SK-N-SH (cell line): ENCODE data around the gene COQ3. TPM values are rescaled to one million over a fixed set of nuclear protein-coding genes. Genes with fewer than 3 reads are reported as not detected.

ENCODE experiments used
- CTCF ChIA-PET: fragments of 300-600, 350-600 bp; formaldehyde crosslinking; extraction: SDS; loops from one replicate; lab custom pipeline; 2021; lab: Yijun Ruan, JAX
- POLR2A ChIA-PET: fragments of 350-600 bp; sonication (Branson Sonifier 250); formaldehyde crosslinking; extraction: SDS; loops from one replicate; lab custom pipeline; 2020; ENCODE audit warnings: antibody characterized with exemption, inconsistent platforms; lab: Yijun Ruan, JAX
- DNase-seq: peaks from one replicate; pipeline ENCODE4 v3.0.0; 2012
- H2AFZ ChIP-seq: fragments of 200-600 bp; sonication (generic); 2 replicates; pipeline ENCODE4 v1.8.1; 2016; ENCODE audit warnings: antibody characterized with exemption, mild to moderate bottlenecking, low read depth
- H3F3A ChIP-seq: fragments of 200-600 bp; sonication (generic); replicated peaks from 2 replicates; pipeline ENCODE3; 2016; ENCODE audit warnings: antibody characterized with exemption, mild to moderate bottlenecking; ENCODE audit not compliant: insufficient read depth
- H3K27ac ChIP-seq, 2 experiments: fragments of 200-500 bp in 1 of 2; fragments of 200-600 bp in 1 of 2; sonication (Bioruptor generic) in 1 of 2; sonication (generic), shearing (Covaris generic) in 1 of 2; 2 replicates each; pipeline versions ENCODE4 v1.5.1 to v1.6.1; 2014 to 2016; ENCODE audit warnings: low read depth in 2 of 2, inconsistent platforms in 1 of 2, low read length in 1 of 2, mild to moderate bottlenecking in 1 of 2, mixed read lengths in 1 of 2
- H3K27me3 ChIP-seq: fragments of 200-600 bp; sonication (generic), shearing (Covaris generic); 2 replicates; pipeline ENCODE4 v1.6.1; 2016; ENCODE audit warnings: mixed run types; ENCODE audit not compliant: insufficient read depth
- H3K36me3 ChIP-seq, 2 experiments: fragments of 200-500 bp in 1 of 2; fragments of 200-600 bp in 1 of 2; sonication (Bioruptor generic) in 1 of 2; sonication (generic) in 1 of 2; replicated peaks in 1 of 2; 2 replicates each; pipeline versions ENCODE3 to v1.5.1; 2014 to 2016; ENCODE audit warnings: low read length in 1 of 2, mild to moderate bottlenecking in 1 of 2; ENCODE audit not compliant: insufficient read depth in 2 of 2, control insufficient read depth in 1 of 2
- H3K4me1 ChIP-seq, 2 experiments: fragments of 200-500 bp in 1 of 2; fragments of 200-600 bp in 1 of 2; sonication (Bioruptor generic) in 1 of 2; sonication (generic), shearing (Covaris generic) in 1 of 2; 2 replicates each; pipeline versions ENCODE4 v1.5.1 to v1.6.1; 2014 to 2016; ENCODE audit warnings: low read depth in 1 of 2, low read length in 1 of 2, mixed run types in 1 of 2; ENCODE audit not compliant: insufficient read depth in 2 of 2, control insufficient read depth in 1 of 2
- H3K4me2 ChIP-seq: fragments of 200-600 bp; sonication (generic), shearing (Covaris generic); 2 replicates; pipeline ENCODE4 v1.6.1; 2017; ENCODE audit warnings: mixed run types
- H3K4me3 ChIP-seq, 2 experiments: fragments of 200-500 bp in 1 of 2; fragments of 200-600 bp in 1 of 2; sonication (Bioruptor generic) in 1 of 2; sonication (generic), shearing (Covaris generic) in 1 of 2; 2 replicates each; pipeline versions ENCODE4 v1.5.1 to v1.8.1; 2014 to 2016; ENCODE audit warnings: low read depth in 2 of 2, inconsistent platforms in 1 of 2, low read length in 1 of 2, mild to moderate bottlenecking in 1 of 2, mixed read lengths in 1 of 2, moderate library complexity in 1 of 2
- H3K79me2 ChIP-seq: fragments of 200-600 bp; sonication (generic); 2 replicates; pipeline ENCODE4 v1.8.1; 2017; ENCODE audit warnings: mild to moderate bottlenecking; ENCODE audit not compliant: insufficient read depth
- H3K9ac ChIP-seq: fragments of 200-600 bp; sonication (generic); 2 replicates; pipeline ENCODE4 v1.6.1; 2017; ENCODE audit warnings: mixed run types
- H3K9me2 ChIP-seq: fragments of 200-600 bp; sonication (generic); 2 replicates; pipeline ENCODE4 v1.6.1; 2017; ENCODE audit warnings: mixed run types
- H3K9me3 ChIP-seq: fragments of 200-600 bp; sonication (generic); 2 replicates; pipeline ENCODE4 v1.6.1; 2017; ENCODE audit warnings: mixed run types, mild to moderate bottlenecking, moderate library complexity
- H4K20me1 ChIP-seq: fragments of 200-600 bp; sonication (generic); 2 replicates; pipeline ENCODE4 v1.6.1; 2017; ENCODE audit warnings: mild to moderate bottlenecking, mixed run types; ENCODE audit not compliant: insufficient read depth
- ELF1 ChIP-seq: IDR thresholded peaks from 2 replicates; pipeline ENCODE4 v1.4.0; 2012
- FOSL2 ChIP-seq: IDR thresholded peaks from 2 replicates; pipeline ENCODE4 v1.4.0; 2012; ENCODE audit warnings: low read depth, mild to moderate bottlenecking, moderate library complexity, borderline replicate concordance
- FOXJ3 ChIP-seq: sonication (generic); formaldehyde crosslinking; IDR thresholded peaks from 2 replicates; pipeline ENCODE4 v1.5.1; 2020; ENCODE audit warnings: mild to moderate bottlenecking, missing genetic modification reagents
- FOXM1 ChIP-seq: IDR thresholded peaks from 2 replicates; pipeline ENCODE4 v1.4.0; 2012; ENCODE audit warnings: low read depth, mild to moderate bottlenecking
- JUND ChIP-seq: IDR thresholded peaks from 2 replicates; pipeline ENCODE4 v1.4.0; 2012
- MXI1 ChIP-seq: IDR thresholded peaks from 2 replicates; pipeline ENCODE4 v1.6.1; 2012; ENCODE audit warnings: mild to moderate bottlenecking, low read depth, low read length, improper control_type of control experiment
- NFIC ChIP-seq: IDR thresholded peaks from 2 replicates; pipeline ENCODE4 v1.4.0; 2012; ENCODE audit warnings: borderline replicate concordance
- NRF1 ChIP-seq: IDR thresholded peaks from 2 replicates; pipeline ENCODE4 v1.6.1; 2012; ENCODE audit warnings: low read depth, mild to moderate bottlenecking, low read length
- RAD21 ChIP-seq: IDR thresholded peaks from 2 replicates; pipeline ENCODE4 v1.6.1; 2012; ENCODE audit warnings: mild to moderate bottlenecking, low read length
- RFX5 ChIP-seq: IDR thresholded peaks from 2 replicates; pipeline ENCODE4 v1.6.1; 2012; ENCODE audit warnings: mild to moderate bottlenecking, improper control_type of control experiment, low read length
- TEAD4 ChIP-seq: IDR thresholded peaks from 2 replicates; pipeline ENCODE4 v1.4.0; 2012; ENCODE audit warnings: mild to moderate bottlenecking, borderline replicate concordance; ENCODE audit not compliant: insufficient read depth
- WGBS: methylation state at CpG from one replicate; pipeline ENCODE4 v1.1.6; 2017; ENCODE audit warnings: low lambda C conversion rate; 5-methylcytosine and 5-hydroxymethylcytosine counted together
- polyA plus RNA-seq, 3 experiments: library from polyadenylated mRNA; depleted of rRNA; stranded (reverse); fragments of >200 nt; gene quantifications; 2 replicates each; pipeline ENCODE4 v1.2.3, GENCODE V29; 2012
- TF ChIP-seq, protein P1 (sequence below): IDR thresholded peaks from 2 replicates; pipeline ENCODE4 v1.4.0; 2012; ENCODE audit warnings: low read depth, borderline replicate concordance
- TF ChIP-seq, protein P2 (sequence below): fragments of 150-350 bp; IDR thresholded peaks from 2 replicates; pipeline ENCODE4 v1.6.1; 2016; ENCODE audit warnings: mild to moderate bottlenecking, low read depth, low read length
- TF ChIP-seq, protein P3 (sequence below): IDR thresholded peaks from 2 replicates; pipeline ENCODE4 v1.4.0; 2012; ENCODE audit warnings: low read depth
- TF ChIP-seq, protein P4 (sequence below): fragments of 200-600 bp; sonication (generic); IDR thresholded peaks from 2 replicates; pipeline ENCODE4 v1.6.1; 2017; ENCODE audit warnings: antibody characterized with exemption, mild to moderate bottlenecking, moderate library complexity
- TF ChIP-seq, protein P5 (sequence below): IDR thresholded peaks from 2 replicates; pipeline ENCODE4 v1.4.0; 2012; ENCODE audit warnings: low read depth, borderline replicate concordance
- TF ChIP-seq, protein P6 (sequence below): IDR thresholded peaks from 2 replicates; pipeline ENCODE4 v1.6.1; 2012; ENCODE audit warnings: mild to moderate bottlenecking, low read depth, low read length, moderate library complexity

The COQ3 gene
- polyA plus RNA-seq, 1 of the 3 experiments (the other 2 are of a cell fraction): 6.4 TPM

DNA sequence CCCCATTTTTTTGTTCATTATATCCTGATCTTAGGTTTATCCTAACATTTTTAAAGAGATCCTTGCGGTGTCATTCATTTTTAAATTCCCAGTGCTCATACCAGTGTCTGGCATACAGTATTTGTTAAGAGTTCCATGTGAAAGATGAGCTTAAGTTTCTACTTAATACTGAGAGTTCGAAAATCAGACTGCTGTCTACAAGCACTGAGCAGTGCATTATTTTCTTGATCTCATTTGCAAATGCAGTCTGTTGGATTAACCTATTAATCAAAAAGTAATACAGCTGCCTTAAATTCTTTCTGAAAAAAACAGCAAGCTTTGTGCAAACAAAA lies 663 bp downstream of the COQ3 start (continued):
- TF ChIP-seq, protein P1, sequence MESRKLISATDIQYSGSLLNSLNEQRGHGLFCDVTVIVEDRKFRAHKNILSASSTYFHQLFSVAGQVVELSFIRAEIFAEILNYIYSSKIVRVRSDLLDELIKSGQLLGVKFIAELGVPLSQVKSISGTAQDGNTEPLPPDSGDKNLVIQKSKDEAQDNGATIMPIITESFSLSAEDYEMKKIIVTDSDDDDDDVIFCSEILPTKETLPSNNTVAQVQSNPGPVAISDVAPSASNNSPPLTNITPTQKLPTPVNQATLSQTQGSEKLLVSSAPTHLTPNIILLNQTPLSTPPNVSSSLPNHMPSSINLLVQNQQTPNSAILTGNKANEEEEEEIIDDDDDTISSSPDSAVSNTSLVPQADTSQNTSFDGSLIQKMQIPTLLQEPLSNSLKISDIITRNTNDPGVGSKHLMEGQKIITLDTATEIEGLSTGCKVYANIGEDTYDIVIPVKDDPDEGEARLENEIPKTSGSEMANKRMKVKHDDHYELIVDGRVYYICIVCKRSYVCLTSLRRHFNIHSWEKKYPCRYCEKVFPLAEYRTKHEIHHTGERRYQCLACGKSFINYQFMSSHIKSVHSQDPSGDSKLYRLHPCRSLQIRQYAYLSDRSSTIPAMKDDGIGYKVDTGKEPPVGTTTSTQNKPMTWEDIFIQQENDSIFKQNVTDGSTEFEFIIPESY: no peak
- TF ChIP-seq RFX5 (no peak), JUND (no peak)
- TF ChIP-seq, all 33 proteins: peak for 0

DNA sequence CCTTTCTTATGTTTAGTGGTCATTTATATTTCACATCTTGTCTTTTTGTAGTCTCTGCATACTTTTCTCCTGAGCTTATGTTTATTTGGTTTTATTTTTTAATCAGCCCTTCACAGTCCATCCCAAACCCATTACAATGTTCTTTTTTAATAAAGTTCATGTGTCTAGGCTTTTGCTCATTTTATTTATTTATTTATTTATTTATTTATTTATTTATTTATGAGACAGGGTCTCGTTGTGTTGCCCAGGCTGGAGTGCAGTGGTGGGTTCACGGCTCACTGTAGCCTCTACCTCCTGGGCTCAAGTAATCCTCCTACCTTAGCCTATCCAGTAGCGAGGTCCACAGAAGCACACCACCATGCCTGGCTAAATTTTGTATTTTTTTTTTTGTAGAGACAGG lies 3.1 kb downstream of the COQ3 start:
- POLR2A ChIA-PET: no interaction called here
- WGBS: 92% methylated on average over 3 of the region's 3 CpGs

More for the DNA sequence above, 3.1 kb downstream of the COQ3 start:
- no peaks in the 10 kb centered on the region; the same call in 1 of the 2 replicates for H3K79me2 ChIP-seq
- TF ChIP-seq NRF1: no peak
- no peak for TF ChIP-seq MXI1
- TF ChIP-seq RAD21: no peak
- TF ChIP-seq, protein P2, sequence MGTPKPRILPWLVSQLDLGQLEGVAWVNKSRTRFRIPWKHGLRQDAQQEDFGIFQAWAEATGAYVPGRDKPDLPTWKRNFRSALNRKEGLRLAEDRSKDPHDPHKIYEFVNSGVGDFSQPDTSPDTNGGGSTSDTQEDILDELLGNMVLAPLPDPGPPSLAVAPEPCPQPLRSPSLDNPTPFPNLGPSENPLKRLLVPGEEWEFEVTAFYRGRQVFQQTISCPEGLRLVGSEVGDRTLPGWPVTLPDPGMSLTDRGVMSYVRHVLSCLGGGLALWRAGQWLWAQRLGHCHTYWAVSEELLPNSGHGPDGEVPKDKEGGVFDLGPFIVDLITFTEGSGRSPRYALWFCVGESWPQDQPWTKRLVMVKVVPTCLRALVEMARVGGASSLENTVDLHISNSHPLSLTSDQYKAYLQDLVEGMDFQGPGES: no peak
- no peak for TF ChIP-seq FOSL2
- no peak for TF ChIP-seq FOXM1
- no peak for TF ChIP-seq TEAD4
- TF ChIP-seq, protein P1: no peak
- TF ChIP-seq, protein P3, sequence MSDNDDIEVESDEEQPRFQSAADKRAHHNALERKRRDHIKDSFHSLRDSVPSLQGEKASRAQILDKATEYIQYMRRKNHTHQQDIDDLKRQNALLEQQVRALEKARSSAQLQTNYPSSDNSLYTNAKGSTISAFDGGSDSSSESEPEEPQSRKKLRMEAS: no peak
- TF ChIP-seq, protein P4, sequence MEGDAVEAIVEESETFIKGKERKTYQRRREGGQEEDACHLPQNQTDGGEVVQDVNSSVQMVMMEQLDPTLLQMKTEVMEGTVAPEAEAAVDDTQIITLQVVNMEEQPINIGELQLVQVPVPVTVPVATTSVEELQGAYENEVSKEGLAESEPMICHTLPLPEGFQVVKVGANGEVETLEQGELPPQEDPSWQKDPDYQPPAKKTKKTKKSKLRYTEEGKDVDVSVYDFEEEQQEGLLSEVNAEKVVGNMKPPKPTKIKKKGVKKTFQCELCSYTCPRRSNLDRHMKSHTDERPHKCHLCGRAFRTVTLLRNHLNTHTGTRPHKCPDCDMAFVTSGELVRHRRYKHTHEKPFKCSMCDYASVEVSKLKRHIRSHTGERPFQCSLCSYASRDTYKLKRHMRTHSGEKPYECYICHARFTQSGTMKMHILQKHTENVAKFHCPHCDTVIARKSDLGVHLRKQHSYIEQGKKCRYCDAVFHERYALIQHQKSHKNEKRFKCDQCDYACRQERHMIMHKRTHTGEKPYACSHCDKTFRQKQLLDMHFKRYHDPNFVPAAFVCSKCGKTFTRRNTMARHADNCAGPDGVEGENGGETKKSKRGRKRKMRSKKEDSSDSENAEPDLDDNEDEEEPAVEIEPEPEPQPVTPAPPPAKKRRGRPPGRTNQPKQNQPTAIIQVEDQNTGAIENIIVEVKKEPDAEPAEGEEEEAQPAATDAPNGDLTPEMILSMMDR: no peak
- TF ChIP-seq NFIC: no peak
- TF ChIP-seq JUND: no peak
- TF ChIP-seq, protein P5, sequence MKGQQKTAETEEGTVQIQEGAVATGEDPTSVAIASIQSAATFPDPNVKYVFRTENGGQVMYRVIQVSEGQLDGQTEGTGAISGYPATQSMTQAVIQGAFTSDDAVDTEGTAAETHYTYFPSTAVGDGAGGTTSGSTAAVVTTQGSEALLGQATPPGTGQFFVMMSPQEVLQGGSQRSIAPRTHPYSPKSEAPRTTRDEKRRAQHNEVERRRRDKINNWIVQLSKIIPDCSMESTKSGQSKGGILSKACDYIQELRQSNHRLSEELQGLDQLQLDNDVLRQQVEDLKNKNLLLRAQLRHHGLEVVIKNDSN: no peak
- no peak for TF ChIP-seq FOXJ3 (CRISPR knock-in tag)
- TF ChIP-seq ELF1: no peak
- TF ChIP-seq, protein P6, sequence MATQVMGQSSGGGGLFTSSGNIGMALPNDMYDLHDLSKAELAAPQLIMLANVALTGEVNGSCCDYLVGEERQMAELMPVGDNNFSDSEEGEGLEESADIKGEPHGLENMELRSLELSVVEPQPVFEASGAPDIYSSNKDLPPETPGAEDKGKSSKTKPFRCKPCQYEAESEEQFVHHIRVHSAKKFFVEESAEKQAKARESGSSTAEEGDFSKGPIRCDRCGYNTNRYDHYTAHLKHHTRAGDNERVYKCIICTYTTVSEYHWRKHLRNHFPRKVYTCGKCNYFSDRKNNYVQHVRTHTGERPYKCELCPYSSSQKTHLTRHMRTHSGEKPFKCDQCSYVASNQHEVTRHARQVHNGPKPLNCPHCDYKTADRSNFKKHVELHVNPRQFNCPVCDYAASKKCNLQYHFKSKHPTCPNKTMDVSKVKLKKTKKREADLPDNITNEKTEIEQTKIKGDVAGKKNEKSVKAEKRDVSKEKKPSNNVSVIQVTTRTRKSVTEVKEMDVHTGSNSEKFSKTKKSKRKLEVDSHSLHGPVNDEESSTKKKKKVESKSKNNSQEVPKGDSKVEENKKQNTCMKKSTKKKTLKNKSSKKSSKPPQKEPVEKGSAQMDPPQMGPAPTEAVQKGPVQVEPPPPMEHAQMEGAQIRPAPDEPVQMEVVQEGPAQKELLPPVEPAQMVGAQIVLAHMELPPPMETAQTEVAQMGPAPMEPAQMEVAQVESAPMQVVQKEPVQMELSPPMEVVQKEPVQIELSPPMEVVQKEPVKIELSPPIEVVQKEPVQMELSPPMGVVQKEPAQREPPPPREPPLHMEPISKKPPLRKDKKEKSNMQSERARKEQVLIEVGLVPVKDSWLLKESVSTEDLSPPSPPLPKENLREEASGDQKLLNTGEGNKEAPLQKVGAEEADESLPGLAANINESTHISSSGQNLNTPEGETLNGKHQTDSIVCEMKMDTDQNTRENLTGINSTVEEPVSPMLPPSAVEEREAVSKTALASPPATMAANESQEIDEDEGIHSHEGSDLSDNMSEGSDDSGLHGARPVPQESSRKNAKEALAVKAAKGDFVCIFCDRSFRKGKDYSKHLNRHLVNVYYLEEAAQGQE: no peak
- H3K27me3 ChIP-seq: no peaks in the 10 kb centered on the region
- no peak overlapping the region for H3K4me3 ChIP-seq
- no peaks in the 10 kb centered on the region for H3K36me3 ChIP-seq
- peaks cover 7% of the 10 kb centered on the region for H3F3A ChIP-seq
- H3K9ac ChIP-seq: no peak overlapping the region
- no peak overlapping the region for H2AFZ ChIP-seq
- CTCF ChIA-PET: no interaction called here
- H3K4me2 ChIP-seq: no peak overlapping the region
- H3K9me2 ChIP-seq: no peaks in the 10 kb centered on the region
- DNase-seq: no peak
- no peak overlapping the region for H3K27ac ChIP-seq
- no peaks in the 10 kb centered on the region for H4K20me1 ChIP-seq
- no peaks in the 10 kb centered on the region for H3K9me3 ChIP-seq
- H3K4me1 ChIP-seq: no peaks in the 10 kb centered on the region; a peak in 2 of 4 replicates
